Skeletal muscle tissue (tissue), 4 donors: ENCODE measurements around the gene AKAP13. TPM values are rescaled to one million over a fixed set of nuclear protein-coding genes. Genes with fewer than 3 reads are reported as not detected.

ENCODE experiments used
- H3K27ac ChIP-seq: one replicate; pipeline ENCODE4 v1.7.0; 2013; ENCODE audit warnings: mild to moderate bottlenecking, low read depth, low read length, inconsistent platforms
- H3K27me3 ChIP-seq, 3 donors: one replicate each; pipeline ENCODE4 v1.7.0; 2013; ENCODE audit warnings: low read length in 3 of 3; ENCODE audit not compliant: control insufficient read depth in 3 of 3, insufficient read depth in 3 of 3
- H3K36me3 ChIP-seq, 3 donors: one replicate each; pipeline ENCODE4 v1.7.0; 2013; ENCODE audit warnings: low read length in 3 of 3; ENCODE audit not compliant: control insufficient read depth in 3 of 3, insufficient read depth in 3 of 3
- H3K4me1 ChIP-seq, 3 donors: one replicate each; pipeline ENCODE4 v1.7.0; 2013; ENCODE audit warnings: low read length in 3 of 3, mild to moderate bottlenecking in 3 of 3; ENCODE audit not compliant: control insufficient read depth in 3 of 3, insufficient read depth in 3 of 3
- H3K4me3 ChIP-seq, 3 donors: one replicate each; pipeline ENCODE4 v1.7.0; 2013; ENCODE audit warnings: low read length in 3 of 3
- H3K9ac ChIP-seq, 3 donors: one replicate each; pipeline ENCODE4 v1.7.0; 2013; ENCODE audit warnings: low read length in 3 of 3, mild to moderate bottlenecking in 3 of 3, moderate library complexity in 2 of 3, low read depth in 1 of 3
- H3K9me3 ChIP-seq, 3 donors: one replicate each; pipeline ENCODE4 v1.7.0; 2013; ENCODE audit warnings: low read length in 3 of 3; ENCODE audit not compliant: control insufficient read depth in 3 of 3
- total RNA-seq: library from RNA; depleted of rRNA; stranded (reverse); fragments of >200 nt; gene quantifications from one replicate; pipeline ENCODE4 v1.2.3, GENCODE V29; 2014
- donor health status: Osteomylitis.

AKAP13 gene
- total RNA-seq, 1 donor from 2014 or later: 129 TPM

DNA sequence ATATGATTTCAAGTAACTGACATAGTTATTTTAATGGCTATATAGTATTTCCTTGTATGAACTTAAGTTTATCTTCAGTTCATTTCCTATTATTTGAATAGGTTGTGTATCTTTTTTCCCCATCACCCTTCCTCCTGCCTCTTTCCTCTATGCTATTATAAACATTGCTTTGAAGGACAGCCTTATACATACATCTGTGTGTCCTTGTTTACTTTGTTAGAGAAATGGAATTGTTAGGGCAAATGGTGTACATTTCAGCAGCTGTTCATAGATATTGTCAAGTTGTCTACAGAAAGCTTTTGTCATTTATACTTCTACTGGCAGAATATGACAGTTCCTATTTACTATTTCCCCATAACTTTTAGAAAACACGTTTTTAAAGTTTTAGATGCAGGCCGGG lies 18.4 kb downstream of the AKAP13 start:
- no peaks in the 10 kb centered on the region for H3K27me3 ChIP-seq
- H3K9ac ChIP-seq: no peak overlapping the region
- H3K9me3 ChIP-seq: no peaks in the 10 kb centered on the region
- peaks cover 2 to 13% (median 8%) of the 10 kb centered on the region in 3 donors for H3K4me1 ChIP-seq
- H3K36me3 ChIP-seq: no peaks in the 10 kb centered on the region
- H3K27ac ChIP-seq: no peak overlapping the region
- H3K4me3 ChIP-seq: no peak overlapping the region

DNA sequence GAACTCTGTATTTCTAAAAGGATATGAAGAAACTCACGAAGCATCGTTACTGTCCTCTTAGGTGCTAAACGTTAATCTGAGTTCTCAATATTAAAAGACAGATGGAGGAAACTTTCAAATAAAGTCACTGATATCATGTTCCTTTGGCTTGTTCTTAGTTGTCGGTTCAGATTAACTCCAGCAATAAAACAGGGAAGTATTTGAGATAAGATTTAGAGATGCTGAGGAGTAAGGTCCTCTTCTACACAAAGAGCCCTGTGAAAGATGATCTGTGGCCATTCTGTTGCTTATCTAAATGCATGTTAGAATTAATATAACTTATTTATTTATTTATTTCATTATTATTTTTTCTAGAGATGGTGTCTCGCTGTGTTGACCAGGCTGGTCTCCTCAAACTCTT lies 19.2 kb downstream of the AKAP13 start:
- Histone ChIP-seq H3K4me3 (no peak overlapping the region), H3K4me1 (peaks cover 6 to 15% (median 10%) of the 10 kb centered on the region in 3 donors), H3K9me3 (no peaks in the 10 kb centered on the region), H3K9ac (no peak overlapping the region), H3K36me3 (no peaks in the 10 kb centered on the region), H3K27ac (no peak overlapping the region), H3K27me3 (no peaks in the 10 kb centered on the region)

GRCh38 chr15:85400606-85401005 lies 20.2 kb downstream of the AKAP13 start:
- H3K4me3 ChIP-seq: no peak overlapping the region
- H3K27ac ChIP-seq: no peak overlapping the region
- H3K36me3 ChIP-seq: no peaks in the 10 kb centered on the region
- no peaks in the 10 kb centered on the region for H3K27me3 ChIP-seq
- H3K9me3 ChIP-seq: no peaks in the 10 kb centered on the region
- H3K9ac ChIP-seq: no peak overlapping the region
- peaks cover 7 to 21% (median 13%) of the 10 kb centered on the region in 3 donors for H3K4me1 ChIP-seq

- peaks cover 7 to 21% (median 13%) of the 10 kb centered on the region in 3 donors for H3K4me1 ChIP-seq
- H3K9ac ChIP-seq: no peak overlapping the region
- no peaks in the 10 kb centered on the region for H3K9me3 ChIP-seq
- H3K27ac ChIP-seq: no peak overlapping the region
- H3K27me3 ChIP-seq: no peaks in the 10 kb centered on the region
- no peak overlapping the region for H3K4me3 ChIP-seq
- H3K36me3 ChIP-seq: no peaks in the 10 kb centered on the region
Measured at GRCh38 chr15:85401108-85401774, 20.8 kb downstream of the AKAP13 start.

DNA sequence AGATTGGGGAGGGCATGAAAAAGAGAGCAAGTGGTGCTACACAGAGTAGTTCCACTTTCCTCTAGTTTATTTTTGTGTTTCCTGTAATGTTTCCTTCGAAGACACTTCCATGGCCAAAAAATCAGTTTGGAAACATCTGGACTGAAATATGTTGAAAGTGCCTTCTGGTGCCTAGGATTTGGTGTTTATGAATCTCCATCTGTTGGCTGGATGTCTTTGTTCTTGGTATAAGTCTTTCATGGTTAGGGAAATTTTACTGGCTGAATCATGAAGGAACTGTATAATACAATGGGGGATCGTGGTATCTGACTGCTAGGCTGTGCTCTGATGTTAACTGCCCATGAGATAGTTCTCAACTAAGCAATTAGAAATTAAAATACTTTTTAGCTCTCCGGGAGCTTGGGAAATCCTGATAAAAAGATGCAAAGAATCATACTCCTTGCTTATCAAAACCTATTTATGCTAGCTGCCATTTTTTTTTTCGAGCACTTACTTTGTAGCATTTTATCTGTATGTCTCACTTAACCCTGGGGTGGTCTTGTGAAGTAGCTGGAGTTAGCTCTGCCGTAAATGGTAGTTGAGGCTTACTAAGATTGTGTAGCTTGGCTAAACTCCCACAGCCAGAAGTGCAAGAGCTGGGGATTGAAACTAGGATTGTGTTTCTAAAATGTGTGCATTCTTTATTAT lies 21.9 kb downstream of the AKAP13 start:
- H3K9me3 ChIP-seq: no peaks in the 10 kb centered on the region

GRCh38 chr15:85403745-85404144 lies 23.3 kb downstream of the AKAP13 start:
- no peak overlapping the region for H3K4me3 ChIP-seq
- no peaks in the 10 kb centered on the region for H3K9me3 ChIP-seq
- no peaks in the 10 kb centered on the region for H3K36me3 ChIP-seq
- no peaks in the 10 kb centered on the region for H3K27me3 ChIP-seq
- H3K4me1 ChIP-seq: peaks cover 11 to 30% (median 22%) of the 10 kb centered on the region in 3 donors
- no peak overlapping the region for H3K27ac ChIP-seq
- H3K9ac ChIP-seq: no peak overlapping the region

More for the DNA sequence above, 21.9 kb downstream of the AKAP13 start:
- no peak overlapping the region for H3K4me3 ChIP-seq
- H3K4me1 ChIP-seq: peaks cover 7 to 25% (median 13%) of the 10 kb centered on the region in 3 donors
- H3K36me3 ChIP-seq: no peaks in the 10 kb centered on the region
- H3K9ac ChIP-seq: no peak overlapping the region
- H3K27ac ChIP-seq: no peak overlapping the region
- no peaks in the 10 kb centered on the region for H3K27me3 ChIP-seq

- H3K9me3 ChIP-seq: no peaks in the 10 kb centered on the region
- no peak overlapping the region for H3K9ac ChIP-seq
- no peak overlapping the region for H3K27ac ChIP-seq
- no peaks in the 10 kb centered on the region for H3K36me3 ChIP-seq
- H3K4me3 ChIP-seq: no peak overlapping the region
- no peaks in the 10 kb centered on the region for H3K27me3 ChIP-seq
- peaks cover 11 to 30% (median 22%) of the 10 kb centered on the region in 3 donors for H3K4me1 ChIP-seq
Measured at GRCh38 chr15:85404176-85404917, 23.9 kb downstream of the AKAP13 start.

DNA sequence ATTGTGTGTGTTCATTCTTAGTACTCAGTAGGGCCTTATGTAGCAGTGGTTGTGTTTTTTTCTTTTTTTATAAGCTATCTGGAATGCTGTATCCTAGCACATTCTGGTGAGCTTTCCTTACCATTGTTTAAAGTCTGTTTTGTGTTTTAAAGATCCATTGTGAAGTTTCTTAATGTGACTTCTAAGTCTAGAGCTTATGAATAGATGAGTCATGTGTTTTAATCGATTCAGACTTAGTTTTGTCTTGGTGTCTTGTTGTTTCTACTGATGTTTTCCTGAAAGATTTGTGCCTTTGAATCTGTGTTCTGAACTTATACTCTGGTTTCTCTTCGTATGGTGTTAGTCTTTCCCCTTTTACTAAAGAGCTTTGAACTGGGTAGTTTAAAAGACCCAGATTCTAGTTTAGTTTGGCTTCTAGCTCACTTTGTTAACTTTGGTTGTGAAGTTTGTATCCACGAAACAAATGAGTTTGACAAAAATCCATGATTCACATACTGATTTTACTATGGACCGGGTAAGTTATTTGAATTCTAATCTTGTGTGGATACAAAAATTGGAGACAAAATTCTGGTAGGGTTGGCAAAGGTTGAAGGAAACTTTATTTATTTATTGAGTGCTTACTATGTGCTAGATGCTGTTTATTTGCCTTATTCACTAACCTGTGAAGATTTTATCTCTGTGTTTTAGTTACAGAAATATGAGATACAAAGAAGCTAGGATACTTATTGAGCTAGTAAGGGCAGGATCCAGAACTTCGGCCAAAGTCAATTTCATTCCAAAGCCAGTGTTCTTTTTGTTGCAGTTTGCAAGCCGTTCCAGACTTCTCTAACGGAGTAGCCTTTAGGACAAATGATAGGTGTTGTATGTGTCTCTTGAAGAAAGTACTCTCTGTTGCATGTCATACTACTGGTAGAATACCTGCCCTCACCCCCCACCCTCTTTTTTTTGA lies 24.8 kb downstream of the AKAP13 start:
- Histone ChIP-seq H3K9ac (no peak overlapping the region), H3K9me3 (no peaks in the 10 kb centered on the region), H3K4me3 (no peak overlapping the region), H3K27me3 (no peaks in the 10 kb centered on the region), H3K27ac (no peak overlapping the region), H3K4me1 (peaks cover 11 to 30% (median 22%) of the 10 kb centered on the region in 3 donors), H3K36me3 (no peaks in the 10 kb centered on the region)

DNA sequence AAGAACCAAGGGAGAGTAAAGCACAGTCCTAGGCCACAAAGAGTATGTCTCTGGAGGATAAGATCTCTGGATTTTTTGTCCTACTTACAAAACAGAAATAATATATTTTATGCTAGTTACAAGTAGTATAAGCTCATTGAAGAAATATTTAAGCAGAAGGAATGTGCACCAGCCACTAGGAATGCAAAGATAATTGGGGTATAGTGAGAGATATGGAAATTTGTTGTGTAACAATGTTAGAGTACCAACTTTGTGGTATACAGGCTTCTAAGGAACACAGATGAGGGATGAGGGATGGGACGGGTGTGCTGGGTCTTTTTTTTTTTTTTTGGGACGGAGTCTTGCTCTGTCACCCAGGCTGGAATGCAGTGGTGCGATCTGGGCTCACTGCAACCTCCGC lies 26.5 kb downstream of the AKAP13 start:
- Histone ChIP-seq H3K9ac (no peak overlapping the region), H3K36me3 (no peaks in the 10 kb centered on the region), H3K27ac (no peak overlapping the region), H3K4me1 (peaks cover 11 to 29% (median 22%) of the 10 kb centered on the region in 3 donors), H3K4me3 (no peak overlapping the region), H3K9me3 (no peaks in the 10 kb centered on the region), H3K27me3 (no peaks in the 10 kb centered on the region)
